SK-N-SH (cell line): ENCODE results near the gene ZCCHC3. TPM values are rescaled to one million over a fixed set of nuclear protein-coding genes. Genes with fewer than 3 reads are reported as not detected.

ENCODE experiments used
- CHD2 ChIP-seq: fragments of 150-350 bp; IDR thresholded peaks from 2 replicates; pipeline ENCODE4 v1.6.1; 2018; ENCODE audit warnings: low read length; ENCODE audit not compliant: partially characterized antibody
- ELF1 ChIP-seq: IDR thresholded peaks from 2 replicates; pipeline ENCODE4 v1.4.0; 2012
- EP300 ChIP-seq, 2 experiments: IDR thresholded peaks; 2 replicates each; pipeline versions ENCODE4 v1.4.0 to v1.6.1; 2012; ENCODE audit warnings: borderline replicate concordance in 1 of 2, low read depth in 1 of 2, low read length in 1 of 2
- EZH2phosphoT487 ChIP-seq: fragments of 200-600 bp; sonication (generic); IDR thresholded peaks from 2 replicates; pipeline ENCODE4 v1.6.1; 2017; ENCODE audit warnings: low read depth, mixed run types, mild to moderate bottlenecking, antibody characterized with exemption, moderate library complexity, borderline replicate concordance
- FOSL2 ChIP-seq: IDR thresholded peaks from 2 replicates; pipeline ENCODE4 v1.4.0; 2012; ENCODE audit warnings: low read depth, mild to moderate bottlenecking, moderate library complexity, borderline replicate concordance
- FOXM1 ChIP-seq: IDR thresholded peaks from 2 replicates; pipeline ENCODE4 v1.4.0; 2012; ENCODE audit warnings: low read depth, mild to moderate bottlenecking
- GABPA ChIP-seq: IDR thresholded peaks from 2 replicates; pipeline ENCODE4 v1.4.0; 2012; ENCODE audit warnings: low read depth, mild to moderate bottlenecking
- IRF3 ChIP-seq: fragments of 150-350 bp; IDR thresholded peaks from 2 replicates; pipeline ENCODE4 v1.6.1; 2016; ENCODE audit warnings: mild to moderate bottlenecking, low read depth, low read length
- MAX ChIP-seq: IDR thresholded peaks from 2 replicates; pipeline ENCODE4 v1.4.0; 2012; ENCODE audit warnings: low read depth
- MEF2A ChIP-seq: IDR thresholded peaks from 2 replicates; pipeline ENCODE4 v1.4.0; 2012; ENCODE audit warnings: low read depth, borderline replicate concordance
- MXI1 ChIP-seq: IDR thresholded peaks from 2 replicates; pipeline ENCODE4 v1.6.1; 2012; ENCODE audit warnings: mild to moderate bottlenecking, low read depth, low read length, improper control_type of control experiment
- NRF1 ChIP-seq: IDR thresholded peaks from 2 replicates; pipeline ENCODE4 v1.6.1; 2012; ENCODE audit warnings: low read depth, mild to moderate bottlenecking, low read length
- PBX3 ChIP-seq: IDR thresholded peaks from 2 replicates; pipeline ENCODE4; 2012
- POLR2AphosphoS5 ChIP-seq: IDR thresholded peaks from 2 replicates; pipeline ENCODE4 v1.6.1; 2012; ENCODE audit warnings: low read depth, low read length
- RAD21 ChIP-seq: IDR thresholded peaks from 2 replicates; pipeline ENCODE4 v1.6.1; 2012; ENCODE audit warnings: mild to moderate bottlenecking, low read length
- RCOR1 ChIP-seq: fragments of 150-350 bp; IDR thresholded peaks from 2 replicates; pipeline ENCODE4 v1.6.1; 2017; ENCODE audit warnings: antibody characterized with exemption, low read length
- REST ChIP-seq: IDR thresholded peaks from 2 replicates; pipeline ENCODE4 v1.6.1; 2012; ENCODE audit warnings: mild to moderate bottlenecking, low read depth, low read length, moderate library complexity
- RFX5 ChIP-seq: IDR thresholded peaks from 2 replicates; pipeline ENCODE4 v1.6.1; 2012; ENCODE audit warnings: mild to moderate bottlenecking, improper control_type of control experiment, low read length
- RXRA ChIP-seq: IDR thresholded peaks from 2 replicates; pipeline ENCODE4 v1.4.0; 2012; ENCODE audit warnings: low read depth, mild to moderate bottlenecking, borderline replicate concordance
- SIN3A ChIP-seq: IDR thresholded peaks from 2 replicates; pipeline ENCODE4 v1.6.1; 2012; ENCODE audit warnings: low read depth, mild to moderate bottlenecking, low read length, moderate library complexity, borderline replicate concordance
- TEAD4 ChIP-seq: IDR thresholded peaks from 2 replicates; pipeline ENCODE4 v1.4.0; 2012; ENCODE audit warnings: mild to moderate bottlenecking, borderline replicate concordance; ENCODE audit not compliant: insufficient read depth
- USF1 ChIP-seq: IDR thresholded peaks from 2 replicates; pipeline ENCODE4 v1.4.0; 2012; ENCODE audit warnings: low read depth, borderline replicate concordance
- YY1 ChIP-seq: IDR thresholded peaks from 2 replicates; pipeline ENCODE4 v1.4.0; 2012; ENCODE audit warnings: low read depth, mild to moderate bottlenecking
- polyA plus RNA-seq, 3 experiments: library from polyadenylated mRNA; depleted of rRNA; stranded (reverse); fragments of >200 nt; gene quantifications; 2 replicates each; pipeline ENCODE4 v1.2.3, GENCODE V29; 2012

ZCCHC3 gene
- polyA plus RNA-seq, 1 of the 3 experiments (the other 2 are of a cell fraction) = 9.5 TPM

- TF ChIP-seq YY1 (0 out of 2 replicates have a peak, but pooled peaks have one; percentile 24), FOSL2 (no peak), ELF1 (no peak), CHD2 (peak; percentile 93), MAX (peak; percentile 69), SIN3A (peak; percentile 19; the same call in 1 of the 2 replicates), MEF2A (no peak), RXRA (no peak), FOXM1 (no peak), RCOR1 (no peak), USF1 (0 out of 2 replicates have a peak, but pooled peaks have one; percentile 6), RAD21 (no peak), PBX3 (peak; percentile 91), GABPA (0 out of 2 replicates have a peak, but pooled peaks have one; percentile 37), POLR2AphosphoS5 (peak; percentile 82), MXI1 (peak; percentile 85), NRF1 (no peak), IRF3 (no peak; the same call in 1 of the 2 replicates), EZH2phosphoT487 (no peak), RFX5 (peak; percentile 86), REST (no peak), TEAD4 (no peak), EP300 (IDR thresholded peaks at IDR 0.05; ENCODE audit: borderline replicate concordance in 1 of 2, low read depth in 1 of 2, low read length in 1 of 2) (no peak)
These were observed 12.7 kb downstream of the ZCCHC3 start (continued) for GRCh38 chr20:309841-310644.
